HG03108 (cell line): ENCODE measurements around the gene HOXC9.

Experiments
- ATAC-seq: cut with Tn5 transposase; IDR thresholded peaks from one replicate; pipeline ENCODE4 v1.9.1; 2021; ENCODE audit warnings: moderate library complexity; ENCODE audit not compliant: unreplicated experiment

The HOXC9 gene

DNA sequence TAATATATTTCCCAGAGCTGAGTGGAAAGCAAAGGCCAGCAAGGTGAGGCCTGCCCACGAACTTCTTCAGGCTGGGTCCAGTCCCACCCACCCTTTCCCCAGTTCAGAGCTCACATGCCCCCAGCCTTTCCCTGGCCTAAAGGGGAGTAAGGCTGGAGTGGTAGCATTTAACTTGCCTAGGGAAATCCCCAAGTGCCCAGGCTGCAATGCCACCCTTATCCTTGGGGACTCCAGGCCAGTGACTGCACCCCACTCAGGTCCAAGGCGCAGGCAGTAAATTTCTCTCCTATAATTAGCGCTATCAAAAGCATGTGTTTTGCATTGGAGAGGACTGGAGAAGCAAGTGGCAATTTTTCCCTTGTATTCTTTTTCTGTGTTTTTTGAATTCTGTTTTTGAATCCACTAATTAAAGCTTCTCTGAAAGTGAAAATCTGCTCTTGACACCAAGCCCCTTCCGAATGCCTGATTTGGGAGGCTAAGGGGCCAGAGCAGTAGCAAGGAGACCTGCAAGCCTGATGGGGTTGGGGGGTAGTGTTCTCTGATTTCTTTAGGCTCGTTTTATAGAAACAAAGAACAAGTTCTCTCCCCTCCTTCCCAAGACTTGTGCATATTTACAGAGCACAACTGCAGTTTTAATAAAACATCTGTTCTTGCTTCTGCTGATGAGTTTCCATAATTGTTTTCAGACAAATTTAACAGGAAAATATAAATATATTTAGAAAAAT is 24.8 kb downstream of the HOXC9 start:
- ATAC-seq = no peak

DNA sequence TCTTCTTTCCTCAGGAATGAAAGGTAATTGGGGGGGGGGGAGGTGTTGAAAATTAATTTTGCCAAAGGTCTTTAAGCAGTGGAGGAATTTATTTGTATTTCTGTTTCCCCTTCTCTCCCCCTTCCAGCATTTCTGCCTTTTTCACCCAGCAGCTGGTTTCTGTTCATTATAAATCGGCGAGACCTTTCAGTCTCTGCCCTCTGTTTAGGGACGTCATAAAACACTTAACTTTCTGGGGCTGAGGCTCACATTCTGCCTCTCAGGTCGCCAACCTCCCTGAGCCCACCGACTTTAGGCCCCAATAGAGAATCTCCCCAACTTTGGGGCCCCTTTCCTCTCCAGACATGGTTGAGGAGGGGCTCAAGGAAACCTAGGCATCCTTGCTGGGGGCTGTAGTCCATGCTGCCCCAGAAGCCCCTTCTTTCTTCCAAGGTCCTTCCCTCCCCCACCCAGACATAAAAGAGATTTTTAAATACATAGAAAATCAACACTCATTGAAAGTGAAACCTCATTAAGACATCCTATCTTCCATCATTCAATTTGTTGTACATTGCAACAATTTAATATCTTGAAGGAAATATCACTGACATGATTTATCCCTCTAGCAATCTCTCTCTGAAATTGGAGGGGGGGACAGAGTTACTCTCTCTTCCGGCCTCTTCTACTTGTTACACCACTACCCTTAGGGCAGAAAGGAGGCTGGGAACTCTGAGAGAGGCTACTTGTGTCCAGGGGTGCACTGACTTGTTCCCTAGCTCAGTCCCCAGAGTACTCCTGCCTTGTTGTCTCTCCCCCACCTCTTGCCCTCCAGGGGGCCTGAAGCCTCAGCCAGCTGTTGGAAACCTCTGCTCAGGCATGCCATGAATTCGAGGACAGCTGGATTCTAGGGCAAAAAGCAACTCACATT is 25.8 kb downstream of the HOXC9 start:
- no peak for ATAC-seq

DNA sequence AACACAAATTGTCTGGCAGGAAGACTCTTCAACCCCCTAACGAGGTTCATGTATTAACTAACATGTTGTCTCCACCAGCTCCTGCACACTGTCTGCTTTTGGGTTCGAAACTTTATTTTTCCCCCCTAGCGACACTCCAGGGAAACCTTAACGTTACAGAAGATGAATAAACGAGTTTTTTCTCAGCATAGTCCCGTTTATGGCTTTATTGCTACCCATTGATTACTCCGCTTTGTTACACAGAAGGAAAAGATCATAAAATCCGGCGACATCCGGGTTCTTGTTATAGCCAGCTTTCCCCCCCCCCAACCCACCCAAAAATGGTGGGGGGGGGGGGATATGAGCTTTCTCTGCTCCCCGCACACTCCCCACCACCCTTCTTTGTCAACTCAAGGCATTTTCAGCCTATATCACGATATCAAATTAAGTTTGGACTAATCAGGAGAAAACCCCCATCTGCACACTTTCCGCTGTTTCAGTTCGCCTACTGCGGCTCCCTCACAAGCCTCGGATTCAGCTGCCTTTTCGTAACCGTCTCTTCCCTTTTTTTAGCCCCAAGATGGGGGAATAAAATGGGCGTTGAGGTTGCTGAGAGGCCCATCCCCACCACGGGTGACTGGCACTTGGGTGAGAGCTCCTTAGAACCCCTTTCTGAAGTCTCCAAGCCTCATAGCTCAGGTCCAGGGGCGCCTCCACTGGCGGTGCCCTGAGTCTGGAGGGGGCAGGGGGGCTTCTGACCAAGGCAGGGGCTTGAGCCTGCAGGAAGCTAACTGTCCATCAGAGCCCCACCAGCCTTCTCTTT is 26.9 kb downstream of the HOXC9 start:
- no peak for ATAC-seq

DNA sequence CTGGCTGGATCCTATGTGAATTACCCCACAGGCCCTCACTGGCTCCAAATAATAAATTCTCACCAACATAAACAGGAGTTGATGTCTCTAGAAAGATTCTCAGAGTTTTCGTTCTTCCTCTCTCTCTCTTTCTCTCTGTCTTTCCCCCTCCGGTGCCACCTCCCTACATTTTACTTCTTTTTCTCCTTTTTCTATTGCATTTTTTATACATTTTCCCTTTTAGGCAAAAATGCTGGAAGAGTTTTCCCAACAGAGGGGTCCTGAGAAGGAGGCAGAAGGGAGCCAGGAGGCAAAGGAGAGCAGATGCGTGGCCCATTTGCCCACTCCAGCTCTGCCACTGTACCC is 27.5 kb downstream of the HOXC9 start:
- ATAC-seq = no peak

DNA sequence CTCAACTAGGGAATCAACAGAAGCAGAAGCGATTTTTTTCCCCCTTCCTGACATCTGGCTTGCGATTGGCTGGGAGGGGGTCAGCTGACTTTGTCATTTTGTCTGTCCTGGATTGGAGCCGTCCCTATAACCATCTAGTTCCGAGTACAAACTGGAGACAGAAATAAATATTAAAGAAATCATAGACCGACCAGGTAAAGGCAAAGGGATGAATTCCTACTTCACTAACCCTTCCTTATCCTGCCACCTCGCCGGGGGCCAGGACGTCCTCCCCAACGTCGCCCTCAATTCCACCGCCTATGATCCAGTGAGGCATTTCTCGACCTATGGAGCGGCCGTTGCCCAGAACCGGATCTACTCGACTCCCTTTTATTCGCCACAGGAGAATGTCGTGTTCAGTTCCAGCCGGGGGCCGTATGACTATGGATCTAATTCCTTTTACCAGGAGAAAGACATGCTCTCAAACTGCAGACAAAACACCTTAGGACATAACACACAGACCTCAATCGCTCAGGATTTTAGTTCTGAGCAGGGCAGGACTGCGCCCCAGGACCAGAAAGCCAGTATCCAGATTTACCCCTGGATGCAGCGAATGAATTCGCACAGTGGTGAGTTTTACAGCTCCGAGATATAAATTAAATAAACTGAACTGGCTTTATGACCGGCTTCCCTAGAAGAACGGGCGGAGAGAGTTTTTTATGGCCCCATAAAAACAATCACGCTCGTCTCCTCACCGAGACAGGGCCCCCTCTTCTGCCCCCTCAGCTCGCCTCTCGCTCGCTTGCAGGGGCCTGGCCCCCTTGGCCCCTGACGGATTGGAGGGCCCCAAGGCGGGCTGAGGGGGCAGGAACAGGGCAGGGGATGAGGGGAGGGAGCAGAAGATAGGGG is 28.6 kb downstream of the HOXC9 start, which contains the start of gene HOXC6:
HOXC6 (plus strand) TSS at position 127 of the 888 bp plus-strand sequence; CDS start at position 209, 82 bp downstream.
- no peak for ATAC-seq

DNA sequence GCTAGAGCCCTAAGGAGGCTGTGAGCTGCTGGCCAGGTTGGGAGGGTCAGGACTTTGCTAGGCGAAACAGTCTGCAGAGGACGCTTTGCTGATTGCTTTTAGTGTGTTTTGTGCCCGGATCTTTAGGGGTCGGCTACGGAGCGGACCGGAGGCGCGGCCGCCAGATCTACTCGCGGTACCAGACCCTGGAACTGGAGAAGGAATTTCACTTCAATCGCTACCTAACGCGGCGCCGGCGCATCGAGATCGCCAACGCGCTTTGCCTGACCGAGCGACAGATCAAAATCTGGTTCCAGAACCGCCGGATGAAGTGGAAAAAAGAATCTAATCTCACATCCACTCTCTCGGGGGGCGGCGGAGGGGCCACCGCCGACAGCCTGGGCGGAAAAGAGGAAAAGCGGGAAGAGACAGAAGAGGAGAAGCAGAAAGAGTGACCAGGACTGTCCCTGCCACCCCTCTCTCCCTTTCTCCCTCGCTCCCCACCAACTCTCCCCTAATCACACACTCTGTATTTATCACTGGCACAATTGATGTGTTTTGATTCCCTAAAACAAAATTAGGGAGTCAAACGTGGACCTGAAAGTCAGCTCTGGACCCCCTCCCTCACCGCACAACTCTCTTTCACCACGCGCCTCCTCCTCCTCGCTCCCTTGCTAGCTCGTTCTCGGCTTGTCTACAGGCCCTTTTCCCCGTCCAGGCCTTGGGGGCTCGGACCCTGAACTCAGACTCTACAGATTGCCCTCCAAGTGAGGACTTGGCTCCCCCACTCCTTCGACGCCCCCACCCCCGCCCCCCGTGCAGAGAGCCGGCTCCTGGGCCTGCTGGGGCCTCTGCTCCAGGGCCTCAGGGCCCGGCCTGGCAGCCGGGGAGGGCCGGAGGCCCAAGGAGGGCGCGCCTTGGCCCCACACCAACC is 29.8 kb downstream of the HOXC9 start:
- ATAC-seq = no peak

DNA sequence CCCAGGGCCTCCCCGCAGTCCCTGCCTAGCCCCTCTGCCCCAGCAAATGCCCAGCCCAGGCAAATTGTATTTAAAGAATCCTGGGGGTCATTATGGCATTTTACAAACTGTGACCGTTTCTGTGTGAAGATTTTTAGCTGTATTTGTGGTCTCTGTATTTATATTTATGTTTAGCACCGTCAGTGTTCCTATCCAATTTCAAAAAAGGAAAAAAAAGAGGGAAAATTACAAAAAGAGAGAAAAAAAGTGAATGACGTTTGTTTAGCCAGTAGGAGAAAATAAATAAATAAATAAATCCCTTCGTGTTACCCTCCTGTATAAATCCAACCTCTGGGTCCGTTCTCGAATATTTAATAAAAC is 30.5 kb downstream of the HOXC9 start:
- no peak for ATAC-seq

DNA sequence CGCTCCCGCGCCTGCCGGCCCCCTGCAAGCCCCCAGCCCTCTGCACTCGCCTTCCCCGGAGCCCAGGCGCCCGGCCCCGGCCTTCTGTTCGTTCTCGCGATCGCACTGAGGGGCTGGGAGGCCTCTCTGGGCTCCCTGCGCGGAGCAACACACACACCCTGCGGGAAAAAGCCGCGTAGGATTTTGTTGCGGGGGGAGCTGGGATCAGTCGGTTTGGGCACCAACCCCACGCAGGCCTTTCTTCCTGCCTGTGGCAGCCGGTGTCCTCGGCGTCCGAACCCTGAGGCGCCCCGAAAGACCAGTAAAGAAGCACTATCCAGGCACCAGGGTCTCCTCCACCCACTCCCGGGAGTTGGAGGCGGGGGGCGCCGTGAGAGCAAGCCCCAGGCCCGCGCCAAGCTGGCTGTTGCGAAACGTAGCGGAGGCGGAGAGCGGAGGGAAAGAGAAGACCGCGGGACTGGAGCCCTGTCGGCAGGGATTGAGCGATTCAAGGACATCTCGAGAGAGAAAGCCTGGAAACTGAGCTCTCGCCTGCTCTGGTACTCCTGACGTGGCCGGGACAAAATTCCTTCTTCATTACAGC is 31.0 kb downstream of the HOXC9 start:
- ATAC-seq = no peak

DNA sequence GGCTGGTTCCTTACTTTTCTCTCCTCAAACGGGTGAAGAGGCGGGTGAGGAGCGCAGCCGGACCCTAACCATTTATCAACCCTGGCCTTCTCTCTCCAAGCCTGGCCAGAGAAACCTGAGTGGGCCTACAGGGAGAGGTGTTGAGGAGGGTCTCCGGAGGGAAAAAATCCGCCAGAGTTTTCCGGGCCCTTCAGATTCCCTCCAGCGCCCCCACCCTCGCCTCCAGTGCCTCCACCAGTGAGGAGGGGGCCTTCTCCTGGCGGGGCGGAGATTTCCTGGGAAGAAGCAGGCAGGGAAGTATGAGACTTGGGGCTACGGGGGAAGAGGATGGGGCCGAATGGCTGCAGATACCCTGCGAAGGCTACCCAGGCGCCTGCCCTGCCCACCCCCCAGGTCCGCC is 31.5 kb downstream of the HOXC9 start:
- ATAC-seq = no peak

DNA sequence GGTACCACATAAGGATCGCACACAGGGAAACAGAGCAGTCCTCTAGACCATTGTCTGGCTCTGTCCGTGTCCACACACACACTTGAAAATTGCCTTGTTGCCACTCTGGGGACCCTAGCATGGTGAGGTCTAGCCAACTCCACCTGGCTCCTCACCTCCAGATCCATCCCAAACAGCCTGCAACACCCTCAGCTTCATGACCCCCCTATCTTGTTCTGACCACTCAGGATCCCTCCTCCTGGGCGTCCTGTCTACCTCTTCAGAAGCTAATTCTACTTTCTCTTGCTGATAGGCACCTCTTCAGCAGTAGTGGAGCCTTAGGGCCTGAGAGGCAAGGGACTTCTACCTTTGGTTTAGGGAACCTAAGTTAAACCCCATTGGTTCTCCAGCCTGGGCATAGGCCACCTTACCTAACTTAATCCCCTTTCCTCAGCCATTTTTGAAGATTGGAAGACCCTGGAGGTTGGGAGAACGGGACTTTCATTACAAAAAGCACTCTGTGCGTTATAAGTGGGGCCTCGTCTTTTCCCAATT is 32.2 kb downstream of the HOXC9 start:
- ATAC-seq = no peak

DNA sequence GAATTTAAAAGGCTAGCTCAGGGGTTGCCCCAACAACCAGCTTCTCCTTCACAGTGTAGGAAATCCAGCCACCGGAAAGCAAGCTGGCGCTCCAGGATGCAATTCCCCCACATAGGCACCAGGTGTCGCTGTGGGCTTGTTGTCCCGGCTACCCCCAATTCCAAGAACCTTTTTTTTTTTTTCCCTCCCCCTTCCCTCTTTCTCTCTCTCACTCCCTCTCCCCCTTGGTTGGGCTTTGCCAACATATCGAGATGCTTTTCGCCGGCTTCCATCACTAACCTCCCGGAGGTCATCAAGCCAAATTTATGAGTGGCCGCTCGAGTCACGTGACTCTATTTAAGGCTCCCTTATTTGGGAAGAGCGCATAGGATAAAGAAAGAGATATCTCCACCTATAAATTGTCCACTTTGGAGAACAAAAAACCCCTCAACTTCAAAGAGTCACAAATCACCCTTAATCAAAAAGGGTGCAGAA is 32.7 kb downstream of the HOXC9 start, which contains the start of gene HOXC5:
HOXC5 (plus strand) TSS at position 424 of the 474 bp plus-strand sequence. CDS start 73 bp downstream, outside the sequence.
- no peak for ATAC-seq

DNA sequence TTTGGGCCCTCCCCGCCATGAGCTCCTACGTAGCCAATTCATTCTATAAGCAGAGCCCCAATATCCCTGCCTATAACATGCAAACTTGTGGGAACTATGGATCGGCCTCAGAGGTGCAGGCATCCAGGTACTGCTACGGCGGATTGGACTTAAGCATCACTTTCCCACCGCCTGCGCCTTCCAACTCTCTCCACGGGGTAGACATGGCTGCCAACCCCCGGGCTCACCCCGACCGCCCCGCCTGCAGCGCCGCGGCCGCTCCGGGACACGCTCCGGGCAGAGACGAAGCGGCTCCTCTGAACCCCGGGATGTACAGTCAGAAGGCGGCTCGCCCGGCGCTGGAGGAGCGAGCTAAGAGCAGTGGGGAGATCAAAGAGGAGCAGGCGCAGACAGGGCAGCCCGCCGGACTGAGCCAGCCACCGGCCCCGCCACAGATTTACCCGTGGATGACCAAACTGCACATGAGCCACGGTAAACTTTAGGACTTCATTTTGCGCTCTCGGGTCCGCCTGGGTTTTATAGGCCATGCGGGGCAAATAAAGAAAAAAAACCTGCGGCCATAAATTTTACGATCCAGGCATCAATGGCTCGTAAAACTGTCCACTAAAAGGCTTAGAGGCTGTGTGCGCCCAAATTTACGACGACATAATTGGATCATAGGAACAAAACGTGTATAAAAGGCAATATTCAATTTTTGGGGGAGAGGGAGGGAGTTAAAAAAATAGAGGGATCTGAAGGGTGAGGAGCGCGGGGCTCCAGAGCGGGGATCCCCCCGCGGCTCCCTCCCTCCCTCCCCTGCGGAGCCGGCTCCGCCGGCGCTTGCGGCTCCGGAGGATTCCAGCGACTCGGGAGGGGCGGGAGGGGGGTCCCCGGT is 33.4 kb downstream of the HOXC9 start:
- no peak for ATAC-seq

DNA sequence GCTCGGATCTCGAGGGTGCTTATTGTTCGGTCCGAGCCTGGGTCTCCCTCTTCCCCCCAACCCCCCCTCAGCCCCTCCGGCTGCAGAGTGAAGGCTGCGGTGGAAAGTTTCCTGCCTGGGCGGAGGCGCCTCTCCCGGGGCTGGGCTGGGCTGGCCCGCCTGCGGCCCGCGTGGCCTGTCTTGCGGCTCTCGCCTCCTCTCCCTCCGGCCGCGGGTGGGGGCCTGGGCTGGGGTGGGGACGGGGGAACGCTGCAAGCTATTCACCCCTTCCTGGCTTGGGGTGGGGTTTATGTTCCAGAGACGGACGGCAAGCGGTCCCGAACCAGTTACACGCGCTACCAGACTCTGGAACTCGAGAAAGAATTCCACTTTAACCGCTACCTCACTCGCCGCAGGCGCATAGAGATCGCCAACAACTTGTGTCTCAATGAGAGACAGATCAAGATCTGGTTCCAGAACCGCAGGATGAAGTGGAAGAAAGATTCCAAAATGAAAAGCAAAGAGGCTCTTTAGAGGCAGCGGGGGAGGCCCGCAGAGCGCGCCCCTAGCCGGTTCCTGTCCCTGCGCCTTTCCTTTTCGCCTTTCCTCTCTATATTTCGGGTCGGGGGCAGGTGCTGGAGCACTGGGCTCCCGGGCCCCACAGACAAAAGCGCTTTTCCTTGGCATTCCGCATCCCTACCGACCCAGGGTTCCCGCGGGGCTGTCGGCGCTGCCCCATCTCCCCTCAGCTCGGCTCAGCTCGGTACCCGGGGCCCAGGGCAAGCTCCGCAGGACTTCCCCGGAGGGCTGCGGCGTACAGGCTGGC is 34.2 kb downstream of the HOXC9 start:
- ATAC-seq = no peak

DNA sequence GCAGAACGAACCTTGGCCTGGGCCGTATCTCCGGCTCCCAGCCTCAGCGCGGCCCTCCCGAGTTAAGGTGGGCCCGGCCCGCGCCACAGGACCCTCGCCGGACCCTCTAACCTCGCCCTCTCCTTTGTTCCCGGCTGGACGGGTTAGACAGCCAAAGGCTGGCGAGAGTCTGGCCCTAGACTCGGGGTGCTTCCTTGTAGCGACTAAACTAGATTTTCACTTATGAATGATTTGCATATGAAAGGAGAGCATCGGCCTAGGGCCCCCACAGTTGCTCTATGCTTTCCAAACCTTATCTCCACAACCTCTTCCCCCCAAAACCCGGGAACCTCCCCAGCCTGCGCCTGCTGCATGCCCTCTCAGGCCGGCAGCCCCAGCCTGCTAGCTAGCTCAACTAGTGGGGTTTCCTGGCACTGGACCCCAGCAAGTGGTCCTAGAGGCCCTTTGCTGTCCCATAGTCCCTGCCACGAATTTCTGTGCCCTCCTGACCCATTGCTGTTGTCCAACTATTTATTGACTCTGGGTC is 34.9 kb downstream of the HOXC9 start:
- ATAC-seq = no peak

DNA sequence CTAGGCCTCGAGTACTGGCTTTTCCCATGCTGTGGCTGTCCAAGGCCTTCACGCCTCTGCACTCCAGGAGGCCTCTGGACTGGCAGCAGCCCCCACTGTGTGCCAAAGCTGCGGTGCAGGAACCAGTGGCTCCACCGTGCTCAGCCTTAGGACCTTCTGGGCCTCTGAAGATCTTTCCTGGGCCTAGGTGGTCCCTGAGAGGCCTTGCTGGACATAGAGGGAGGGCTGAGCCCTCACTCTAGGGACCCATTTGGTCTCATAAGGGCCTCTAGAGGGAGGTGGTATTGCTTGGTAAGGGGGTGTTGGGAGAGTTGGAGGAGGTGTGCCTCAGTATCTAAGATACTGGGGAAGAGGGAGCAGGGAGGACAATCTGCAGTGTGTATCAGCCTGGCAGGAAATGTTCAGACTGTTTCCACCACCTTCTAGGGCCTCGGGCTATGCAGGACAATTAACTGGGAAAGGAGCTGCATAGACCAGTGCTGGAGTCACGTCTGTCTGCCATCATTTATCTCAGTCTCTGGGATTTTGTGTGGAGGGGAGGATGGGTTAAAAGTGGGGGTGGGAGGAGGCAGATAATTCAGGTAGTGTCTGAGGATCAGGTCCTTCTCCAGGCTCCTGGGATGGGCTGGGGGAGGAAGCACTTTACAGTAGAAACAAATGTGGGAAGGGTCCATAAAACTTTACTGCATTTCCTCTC is 35.8 kb downstream of the HOXC9 start:
- ATAC-seq = no peak
